Muscle of arm (tissue), 12 donors: ENCODE measurements around the gene ZNF593. TPM values are rescaled to one million over a fixed set of nuclear protein-coding genes. Genes with fewer than 3 reads are reported as not detected.
A peak's percentile ranks its signal among the peaks of the same experiment; 100 is the strongest.

Experiments used
- DNase-seq: peaks from one replicate; pipeline ENCODE4 v3.0.0-alpha.2; 2013
- polyA plus RNA-seq, 12 donors: library from polyadenylated mRNA; unstranded; fragments of 120-200 nt; gene quantifications; one replicate each; pipeline ENCODE4 v1.2.1, GENCODE V29; 2013; ENCODE audit not compliant: insufficient read length in 12 of 12

ZNF593 gene
- polyA plus RNA-seq, 12 donors: 11.6 to 18.2 (median 14.3) TPM; not detected in 2

GRCh38 chr1:26142159-26142558 is 27.5 kb upstream of the ZNF593 start:
- DNase-seq: no peak

- DNase-seq: peak; percentile 74
These were observed 24.4 kb upstream of the ZNF593 start for GRCh38 chr1:26145041-26145959.

- no peak for DNase-seq
These were observed 23.8 kb upstream of the ZNF593 start for GRCh38 chr1:26145960-26146294.

GRCh38 chr1:26148887-26149286 is 20.8 kb upstream of the ZNF593 start:
- no peak for DNase-seq

- DNase-seq: no peak
These were observed 15.7 kb upstream of the ZNF593 start for GRCh38 chr1:26153966-26154532.

- DNase-seq: no peak
These were observed 15.0 kb upstream of the ZNF593 start for GRCh38 chr1:26154750-26155149.

GRCh38 chr1:26155370-26156284 is 14.1 kb upstream of the ZNF593 start:
- DNase-seq: no peak

- DNase-seq: no peak
These were observed 13.2 kb upstream of the ZNF593 start for GRCh38 chr1:26156285-26157038.

GRCh38 chr1:26158271-26158907 is 11.3 kb upstream of the ZNF593 start:
- DNase-seq: no peak

GRCh38 chr1:26158908-26159742 is 10.6 kb upstream of the ZNF593 start, which contains the start of gene FAM110D:
Gene FAM110D, plus strand, starts transcription at chr1:26159079. Its CDS starts 2,213 bp downstream, at chr1:26161292.
- no peak for DNase-seq

GRCh38 chr1:26159743-26160039 is 10.0 kb upstream of the ZNF593 start:
- no peak for DNase-seq

- no peak for DNase-seq
These were observed 8.9 kb upstream of the ZNF593 start for GRCh38 chr1:26160527-26161414.

- no peak for DNase-seq
These were observed 8.1 kb upstream of the ZNF593 start for GRCh38 chr1:26161415-26162219.

GRCh38 chr1:26162220-26162709 is 7.4 kb upstream of the ZNF593 start:
- DNase-seq: no peak

- no peak for DNase-seq
These were observed 6.0 kb upstream of the ZNF593 start for GRCh38 chr1:26163684-26164035.

GRCh38 chr1:26164036-26164860 is 5.5 kb upstream of the ZNF593 start:
- no peak for DNase-seq
